HCT116 (cell line): Measurements from ENCODE around the gene DUSP28. TPM values are rescaled to one million over a fixed set of nuclear protein-coding genes. Genes with fewer than 3 reads are reported as not detected.

ENCODE experiments used
- ATAC-seq: fragments of 200-7000 bp; cut with Tn5 transposase; 2 replicates; pipeline ENCODE4 v1.9.1; 2020; ENCODE audit warnings: mild to moderate bottlenecking, moderate library complexity
- BruUV-seq: library from RNA; stranded (reverse); fragments of 400-500 nt; replicated peaks from 2 replicates; lab custom pipeline; 2021; lab: Mats Ljungman, UMichigan
- CTCF ChIA-PET: fragments of 300-600 bp; sonication (Branson Sonifier 250); formaldehyde crosslinking; loops from one replicate; lab custom pipeline; 2021; ENCODE audit warnings: antibody characterized with exemption; lab: Charles Lee
- POLR2A ChIA-PET: fragments of 300-600, 350-600 bp; sonication (Branson Sonifier 250); formaldehyde crosslinking; loops from one replicate; lab custom pipeline; 2021; ENCODE audit warnings: antibody characterized with exemption; lab: Charles Lee
- RAD21 ChIA-PET, 2 experiments: fragments of 300-600 bp; sonication (Branson Sonifier 250); formaldehyde crosslinking; loops; one replicate each; lab custom pipeline; 2023; ENCODE audit warnings: low total read pairs in 2 of 2; ENCODE audit not compliant: uncharacterized antibody in 2 of 2, unreplicated experiment in 2 of 2, low non-redundant PET in 1 of 2; lab: Charles Lee
- DNase-seq: peaks from one replicate; pipeline ENCODE4 v3.0.0-alpha.2; 2010; ENCODE audit warnings: low read depth, low spot score
- H2AFZ ChIP-seq: fragments of 200-600 bp; shearing (Covaris generic), sonication (generic); 2 replicates; pipeline ENCODE4 v1.6.1; 2017; ENCODE audit warnings: low read depth, mixed run types, mixed read lengths, antibody characterized with exemption, low read length; ENCODE audit not compliant: poor library complexity, severe bottlenecking
- H3K27ac ChIP-seq: 2 replicates; pipeline ENCODE4 v1.5.1; 2012; ENCODE audit warnings: low read depth, low read length
- H3K27me3 ChIP-seq: fragments of 200-600 bp; sonication (generic); 2 replicates; pipeline ENCODE4 v1.6.1; 2016; ENCODE audit warnings: mixed run types, low read length, mixed read lengths; ENCODE audit not compliant: insufficient read depth
- H3K36me3 ChIP-seq, 2 experiments: fragments of 200-500 bp in 1 of 2; fragments of 200-600 bp in 1 of 2; sonication (Bioruptor generic) in 1 of 2; sonication (generic) in 1 of 2; 2 replicates each; pipeline versions ENCODE4 v1.5.1 to v1.6.1; 2014 to 2016; ENCODE audit warnings: low read length in 2 of 2, inconsistent platforms in 1 of 2, mixed read lengths in 1 of 2, mixed run types in 1 of 2; ENCODE audit not compliant: insufficient read depth in 2 of 2, control insufficient read depth in 1 of 2
- H3K4me1 ChIP-seq, 2 experiments: fragments of 200-600 bp in 1 of 2; sonication (generic) in 1 of 2; 2 replicates each; pipeline versions ENCODE4 v1.5.1 to v1.6.1; 2012 to 2017; ENCODE audit warnings: low read length in 2 of 2, inconsistent platforms in 1 of 2, mild to moderate bottlenecking in 1 of 2, mixed read lengths in 1 of 2, mixed run types in 1 of 2, moderate library complexity in 1 of 2; ENCODE audit not compliant: insufficient read depth in 2 of 2, control insufficient read depth in 1 of 2
- H3K4me2 ChIP-seq: fragments of 200-600 bp; sonication (generic); 2 replicates; pipeline ENCODE4 v1.6.1; 2017; ENCODE audit warnings: mixed run types, low read length, mixed read lengths
- H3K4me3 ChIP-seq, 2 experiments: fragments of 200-600 bp in 1 of 2; sonication (generic) in 1 of 2; replicated peaks in 1 of 2; 2 replicates each; pipeline ENCODE4 v1.5.1; 2011 to 2016; ENCODE audit warnings: low read length in 2 of 2, control low read depth in 1 of 2, low read depth in 1 of 2, mild to moderate bottlenecking in 1 of 2, mixed read lengths in 1 of 2, mixed run types in 1 of 2
- H3K79me2 ChIP-seq: fragments of 200-600 bp; sonication (generic); 2 replicates; pipeline ENCODE4 v1.6.1; 2017; ENCODE audit warnings: mild to moderate bottlenecking, mixed run types, low read length, moderate library complexity, mixed read lengths; ENCODE audit not compliant: insufficient read depth
- H3K9ac ChIP-seq: fragments of 200-600 bp; sonication (generic); 2 replicates; pipeline ENCODE4 v1.6.1; 2016; ENCODE audit warnings: low read length, mixed read lengths
- H3K9me2 ChIP-seq: fragments of 200-600 bp; sonication (generic), shearing (Covaris generic); 2 replicates; pipeline ENCODE4 v1.6.1; 2017; ENCODE audit warnings: mixed run types, mild to moderate bottlenecking, moderate library complexity; ENCODE audit not compliant: insufficient read depth
- H3K9me3 ChIP-seq, 2 experiments: fragments of 200-500 bp in 1 of 2; fragments of 200-600 bp in 1 of 2; sonication (Bioruptor generic) in 1 of 2; sonication (generic) in 1 of 2; 2 replicates each; pipeline ENCODE4 v1.6.1; 2014 to 2017; ENCODE audit warnings: low read length in 2 of 2, mixed read lengths in 2 of 2, inconsistent platforms in 1 of 2, low read depth in 1 of 2, mild to moderate bottlenecking in 1 of 2, mixed run types in 1 of 2, moderate library complexity in 1 of 2; ENCODE audit not compliant: control insufficient read depth in 1 of 2, insufficient read depth in 1 of 2
- H4K20me1 ChIP-seq: fragments of 200-600 bp; sonication (generic), shearing (Covaris generic); 2 replicates; pipeline ENCODE4 v1.6.1; 2017; ENCODE audit warnings: mixed run types, mild to moderate bottlenecking, moderate library complexity; ENCODE audit not compliant: insufficient read depth
- ELF1 ChIP-seq: IDR thresholded peaks from 2 replicates; pipeline ENCODE4 v1.6.1; 2012; ENCODE audit warnings: low read depth, borderline replicate concordance
- FOSL1 ChIP-seq: IDR thresholded peaks from 2 replicates; pipeline ENCODE4 v1.6.1; 2012; ENCODE audit warnings: low read depth
- RAD21 ChIP-seq: IDR thresholded peaks from 2 replicates; pipeline ENCODE4 v1.6.1; 2012; ENCODE audit warnings: low read depth, mild to moderate bottlenecking
- REST ChIP-seq: IDR thresholded peaks from 2 replicates; pipeline ENCODE4 v1.6.1; 2012; ENCODE audit warnings: low read depth
- SP1 ChIP-seq: IDR thresholded peaks from 2 replicates; pipeline ENCODE4 v1.6.1; 2012; ENCODE audit warnings: low read depth
- ZFX ChIP-seq: fragments of 450-650 bp; IDR thresholded peaks from 2 replicates; pipeline ENCODE4 v1.6.1; 2017
- ZNF274 ChIP-seq: fragments of 200-500 bp; sonication (Bioruptor generic); IDR thresholded peaks from 2 replicates; pipeline ENCODE4 v1.6.1; 2014; ENCODE audit warnings: mild to moderate bottlenecking, low read depth, low read length, inconsistent platforms
- intact Hi-C: fragments of 100-400 bp; cut with micrococcal nuclease; formaldehyde crosslinking; loops from 2 replicates; pipeline ENCODE4 v1.10.0; 2022
- total RNA-seq: library from RNA; stranded (reverse); gene quantifications from one replicate; pipeline ENCODE4 v1.2.1, GENCODE V29; 2021; ENCODE audit not compliant: unreplicated experiment

The DUSP28 gene
- total RNA-seq, 1 experiment from 2014 or later: 5.6 TPM

DNA sequence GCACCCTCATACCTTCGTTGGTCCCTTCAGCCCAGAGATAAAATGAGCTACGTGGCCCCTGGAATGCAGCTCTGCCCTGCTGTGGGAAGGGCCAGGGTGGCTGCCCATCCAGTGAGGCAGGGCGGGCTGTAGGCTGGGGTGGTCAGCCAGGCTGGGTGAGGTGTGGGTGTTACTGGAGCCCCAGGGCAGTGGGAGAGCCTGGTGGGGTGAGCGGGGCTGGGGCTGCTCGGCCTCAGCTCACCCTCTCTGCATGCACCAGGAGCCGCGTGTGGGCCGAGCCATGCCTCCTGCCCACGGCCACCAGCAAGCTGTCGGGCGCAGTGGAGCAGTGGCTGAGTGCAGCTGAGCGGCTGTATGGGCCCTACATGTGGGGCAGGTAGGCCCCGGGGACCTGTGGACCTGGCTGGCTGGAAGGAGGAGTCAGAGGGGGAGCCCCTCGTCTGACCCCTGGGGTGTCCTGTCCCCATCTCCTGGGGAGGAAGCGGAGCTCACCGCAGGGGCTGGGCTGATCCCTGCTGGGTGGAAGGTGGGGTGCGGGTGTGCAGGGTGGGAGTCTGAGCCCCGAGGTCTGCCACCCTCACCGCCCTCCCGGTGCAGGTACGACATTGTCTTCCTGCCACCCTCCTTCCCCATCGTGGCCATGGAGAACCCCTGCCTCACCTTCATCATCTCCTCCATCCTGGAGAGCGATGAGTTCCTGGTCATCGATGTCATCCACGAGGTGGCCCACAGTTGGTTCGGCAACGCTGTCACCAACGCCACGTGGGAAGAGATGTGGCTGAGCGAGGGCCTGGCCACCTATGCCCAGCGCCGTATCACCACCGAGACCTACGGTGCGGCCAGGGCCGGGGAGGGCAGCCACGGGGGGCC is 13.6 kb downstream of the DUSP28 start:
- ATAC-seq: no peak
- BruUV-seq: no TSS peak
- TF ChIP-seq ELF1 (no peak), ZFX (no peak), ZNF274 (no peak), FOSL1 (no peak), SP1 (no peak), REST (no peak), RAD21 (no peak)
- Histone ChIP-seq H3K27me3 (no peaks in the 10 kb centered on the region), H3K4me2 (no peak overlapping the region), H3K36me3 (no peaks in the 10 kb centered on the region), H3K79me2 (peaks cover 29% of the 10 kb centered on the region; the same call in 1 of the 2 replicates), H3K9ac (no peak overlapping the region), H3K4me3 (no peak overlapping the region), H3K4me1 (peaks cover 14 to 24% of the 10 kb centered on the region in 2 experiments), H3K27ac (no peak overlapping the region), H3K9me3 (no peaks in the 10 kb centered on the region), H2AFZ (no peak overlapping the region), H3K9me2 (no peaks in the 10 kb centered on the region), H4K20me1 (no peaks in the 10 kb centered on the region)
- intact Hi-C loops: no loop called here
- POLR2A ChIA-PET: no interaction called here
- RAD21 ChIA-PET: no interaction called here
- CTCF ChIA-PET: no interaction called here
- DNase-seq: no peak
